Right renal pelvis (tissue), 4 donors: ENCODE measurements around the gene SBNO1. TPM values are rescaled to one million over a fixed set of nuclear protein-coding genes. Genes with fewer than 3 reads are reported as not detected.
"Not testable (repeated sequence)": the region's sequence is repeated elsewhere in the genome, so short reads cannot be mapped to it uniquely, and the experiment has no call there.

Experiments
- DNase-seq, 4 donors: peaks; one replicate each; pipeline ENCODE4 v3.0.0-alpha.2; 2013; ENCODE audit warnings: low read depth in 4 of 4, low spot score in 3 of 4, missing footprints in 1 of 4
- polyA plus RNA-seq, 4 donors: library from polyadenylated mRNA; unstranded; fragments of 120-200 nt; gene quantifications; one replicate each; pipeline ENCODE4 v1.2.1, GENCODE V29; 2013; ENCODE audit not compliant: insufficient read length in 4 of 4

Gene SBNO1
- polyA plus RNA-seq, 4 donors = 23.4 to 31.8 (median 29.6) TPM

- no peak for DNase-seq
Measured at GRCh38 chr12:123356159-123356670, 8.4 kb downstream of the SBNO1 start.

GRCh38 chr12:123354600-123354999 is 10.0 kb downstream of the SBNO1 start:
- DNase-seq = no peak

- DNase-seq = no peak
Measured at GRCh38 chr12:123351349-123351748, 13.3 kb downstream of the SBNO1 start.

GRCh38 chr12:123346946-123347345 is 17.7 kb downstream of the SBNO1 start:
- DNase-seq = no peak

- no peak for DNase-seq
Measured at GRCh38 chr12:123344086-123344485, 20.6 kb downstream of the SBNO1 start.

- no peak for DNase-seq
Measured at GRCh38 chr12:123337070-123337469, 27.6 kb downstream of the SBNO1 start.

- no peak for DNase-seq
Measured at GRCh38 chr12:123336530-123336929, 28.1 kb downstream of the SBNO1 start.

GRCh38 chr12:123335490-123335889 is 29.2 kb downstream of the SBNO1 start:
- no peak for DNase-seq

GRCh38 chr12:123329799-123330198 is 34.8 kb downstream of the SBNO1 start:
- DNase-seq = no peak

- no peak for DNase-seq
Measured at GRCh38 chr12:123319826-123320225, 44.8 kb downstream of the SBNO1 start.

GRCh38 chr12:123319273-123319672 is 45.4 kb downstream of the SBNO1 start:
- DNase-seq = no peak

- not testable (repeated sequence) for DNase-seq
Measured at GRCh38 chr12:123313046-123313445, 51.6 kb downstream of the SBNO1 start.

- DNase-seq = no peak
Measured at GRCh38 chr12:123306200-123306599, 58.4 kb downstream of the SBNO1 start.

- no peak for DNase-seq
Measured at GRCh38 chr12:123305136-123305535, 59.5 kb downstream of the SBNO1 start.

GRCh38 chr12:123293178-123293760 is 71.4 kb downstream of the SBNO1 start:
- no peak for DNase-seq

- no peak for DNase-seq
Measured at GRCh38 chr12:123289911-123290310, 74.7 kb downstream of the SBNO1 start.

GRCh38 chr12:123288751-123289346 is 75.8 kb downstream of the SBNO1 start:
- DNase-seq = no peak

- no peak for DNase-seq
Measured at GRCh38 chr12:123286652-123287373, 77.8 kb downstream of the SBNO1 start.

- DNase-seq = no peak
Measured at GRCh38 chr12:123284669-123285068, 80.0 kb downstream of the SBNO1 start.

GRCh38 chr12:123283461-123283860 is 81.2 kb downstream of the SBNO1 start:
- no peak for DNase-seq

GRCh38 chr12:123282111-123282510 is 82.5 kb downstream of the SBNO1 start:
- no peak for DNase-seq

- DNase-seq = no peak
Measured at GRCh38 chr12:123280971-123281370, 83.7 kb downstream of the SBNO1 start.
